ENCODE data around the gene BRICD5.
"Not testable (repeated sequence)": the region's sequence is repeated elsewhere in the genome, so short reads cannot be mapped to it uniquely, and the experiment has no call there.

The BRICD5 gene

GRCh38 chr16:2210386-2211365 lies at the start of gene BRICD5:
Gene BRICD5, minus strand, starts transcription at chr16:2210863. Its CDS starts 30 bp downstream, at chr16:2210833.
- no peak for DNase-seq

GRCh38 chr16:2260250-2260649 lies 49.6 kb upstream of the BRICD5 start:
- no peak for DNase-seq

- not testable (repeated sequence) for DNase-seq
Measured at GRCh38 chr16:2258530-2258929, 47.9 kb upstream of the BRICD5 start.

- DNase-seq, result no peak
Measured at GRCh38 chr16:2257726-2258125, 47.1 kb upstream of the BRICD5 start.

GRCh38 chr16:2256531-2257140 lies 46.0 kb upstream of the BRICD5 start:
- DNase-seq, result no peak

- no peak for DNase-seq
Measured at GRCh38 chr16:2253293-2253692, 42.6 kb upstream of the BRICD5 start.

GRCh38 chr16:2252806-2253148 lies 42.1 kb upstream of the BRICD5 start:
- DNase-seq, result no peak

- DNase-seq, result peak; percentile 90
Measured at GRCh38 chr16:2251296-2252111, 40.8 kb upstream of the BRICD5 start, which contains the start of gene ECI1. Gene ECI1, minus strand, starts transcription at chr16:2251587. Its CDS starts 21 bp downstream, at chr16:2251566.

GRCh38 chr16:2250652-2251295 lies 40.1 kb upstream of the BRICD5 start:
- DNase-seq, result peak; percentile 56

GRCh38 chr16:2246301-2246885 lies 35.7 kb upstream of the BRICD5 start:
- DNase-seq, result no peak

- no peak for DNase-seq
Measured at GRCh38 chr16:2244926-2245795, 34.5 kb upstream of the BRICD5 start.

- no peak for DNase-seq
Measured at GRCh38 chr16:2244301-2244700, 33.6 kb upstream of the BRICD5 start.

- no peak for DNase-seq
Measured at GRCh38 chr16:2243781-2244180, 33.1 kb upstream of the BRICD5 start.

- DNase-seq, result no peak
Measured at GRCh38 chr16:2243031-2243528, 32.4 kb upstream of the BRICD5 start.

GRCh38 chr16:2242598-2242997 lies 31.9 kb upstream of the BRICD5 start:
- DNase-seq, result no peak

- not testable (repeated sequence) for DNase-seq
Measured at GRCh38 chr16:2240331-2240730, 29.7 kb upstream of the BRICD5 start.

- DNase-seq, result no peak
Measured at GRCh38 chr16:2238838-2239675, 28.4 kb upstream of the BRICD5 start.

- DNase-seq, result no peak
Measured at GRCh38 chr16:2238150-2238837, 27.6 kb upstream of the BRICD5 start.

- no peak for DNase-seq
Measured at GRCh38 chr16:2237493-2238149, 27.0 kb upstream of the BRICD5 start.
